Measurements from ENCODE around the gene RACGAP1.

GRCh38 chr12:50059440-50060119 is 34.3 kb upstream of the RACGAP1 start:
- no peak for TF ChIP-seq CTCF (IDR thresholded peaks at IDR 0.05)
- TF ChIP-seq EZH2 (IDR thresholded peaks at IDR 0.05; ENCODE audit: borderline replicate concordance, insufficient read depth, low read depth, low read length, poor library complexity, severe bottlenecking): no peak

Measured in B cell (primary cell).